Mononuclear cell (primary cell): Measurements from ENCODE around the gene ABLIM1. TPM values are rescaled to one million over a fixed set of nuclear protein-coding genes. Genes with fewer than 3 reads are reported as not detected.

Experiments
- H3K27me3 ChIP-seq: 2 replicates; pipeline ENCODE4 v1.6.0; 2011; ENCODE audit warnings: low read length, control low read depth; ENCODE audit not compliant: insufficient read depth
- H3K4me1 ChIP-seq: 2 replicates; pipeline ENCODE4 v1.5.1; 2011; ENCODE audit warnings: mild to moderate bottlenecking, low read length, control low read depth; ENCODE audit not compliant: insufficient read depth
- H3K4me3 ChIP-seq: 2 replicates; pipeline ENCODE4 v1.5.1; 2011; ENCODE audit warnings: mild to moderate bottlenecking, low read length, moderate library complexity
- H3K9me3 ChIP-seq: 2 replicates; pipeline ENCODE4 v1.5.1; 2011; ENCODE audit warnings: low read depth, mild to moderate bottlenecking, control low read depth, low read length
- total RNA-seq: library from RNA; depleted of rRNA; stranded (reverse); fragments of >200 nt; gene quantifications from one replicate; pipeline ENCODE4 v1.2.3, GENCODE V29; 2012

ABLIM1 gene
- total RNA-seq, 1 donor = 108 TPM

GRCh38 chr10:114645706-114646105, 12.4 kb downstream of the ABLIM1 start:
- H3K9me3 ChIP-seq = no peaks in the 10 kb centered on the region
- no peak overlapping the region for H3K4me3 ChIP-seq
- no peaks in the 10 kb centered on the region for H3K27me3 ChIP-seq
- no peaks in the 10 kb centered on the region for H3K4me1 ChIP-seq

GRCh38 chr10:114643158-114643557, 14.9 kb downstream of the ABLIM1 start:
- no peaks in the 10 kb centered on the region for H3K4me1 ChIP-seq
- H3K27me3 ChIP-seq = no peaks in the 10 kb centered on the region

DNA sequence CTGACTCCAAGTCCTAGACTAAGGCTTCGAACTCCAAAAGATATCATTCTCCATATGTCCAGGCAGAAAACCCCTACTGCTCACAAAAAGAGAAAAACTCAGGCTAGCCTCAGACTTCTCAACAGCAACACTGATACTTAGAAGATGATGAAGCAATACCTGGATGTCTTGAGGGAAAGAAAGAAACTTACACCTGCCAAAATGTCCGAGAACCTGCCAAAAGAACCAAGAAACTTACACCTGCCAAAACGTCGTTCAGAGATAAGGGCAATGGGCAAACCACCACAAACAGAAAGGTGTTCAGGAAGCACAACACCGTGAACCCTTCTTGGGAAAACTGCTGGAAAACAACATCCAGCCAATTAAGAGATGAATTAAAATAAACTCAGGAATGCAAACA, 15.3 kb downstream of the ABLIM1 start:
- H3K4me3 ChIP-seq = no peak overlapping the region
- H3K9me3 ChIP-seq = no peaks in the 10 kb centered on the region
- H3K27me3 ChIP-seq = no peaks in the 10 kb centered on the region
- H3K4me1 ChIP-seq = no peaks in the 10 kb centered on the region

More at GRCh38 chr10:114643158-114643557, 14.9 kb downstream of the ABLIM1 start:
- H3K4me3 ChIP-seq = no peak overlapping the region
- H3K9me3 ChIP-seq = no peaks in the 10 kb centered on the region

GRCh38 chr10:114638821-114639625, 19.1 kb downstream of the ABLIM1 start:
- Histone ChIP-seq H3K4me3 (no peak overlapping the region), H3K4me1 (no peaks in the 10 kb centered on the region), H3K27me3 (no peaks in the 10 kb centered on the region), H3K9me3 (no peaks in the 10 kb centered on the region)

- H3K9me3 ChIP-seq = no peaks in the 10 kb centered on the region
- no peak overlapping the region for H3K4me3 ChIP-seq
- H3K27me3 ChIP-seq = peaks cover 28% of the 10 kb centered on the region
- peaks cover 13% of the 10 kb centered on the region for H3K4me1 ChIP-seq
Observed at GRCh38 chr10:114635797-114636550, 22.1 kb downstream of the ABLIM1 start.

DNA sequence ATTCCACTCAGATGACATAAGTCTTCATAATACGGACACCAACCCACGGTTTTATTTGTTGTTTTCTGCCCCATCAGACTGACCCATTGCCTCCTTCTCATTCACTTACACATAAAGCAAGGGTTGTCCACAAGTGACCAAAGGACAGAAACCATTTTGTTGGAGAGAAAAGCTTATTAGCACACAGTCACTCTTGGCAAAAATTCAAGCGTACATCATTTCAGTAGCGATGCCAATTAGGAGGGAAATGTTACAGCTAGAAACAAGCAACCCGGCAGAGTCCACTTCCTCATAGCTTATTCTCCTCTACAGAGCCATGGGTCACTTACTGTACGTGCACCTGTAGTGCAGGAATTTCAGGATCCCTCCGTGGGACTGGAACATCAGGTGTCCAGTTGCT, 23.0 kb downstream of the ABLIM1 start:
- Histone ChIP-seq H3K4me3 (no peak overlapping the region), H3K27me3 (peaks cover 35% of the 10 kb centered on the region), H3K4me1 (peaks cover 13% of the 10 kb centered on the region), H3K9me3 (no peaks in the 10 kb centered on the region)

DNA sequence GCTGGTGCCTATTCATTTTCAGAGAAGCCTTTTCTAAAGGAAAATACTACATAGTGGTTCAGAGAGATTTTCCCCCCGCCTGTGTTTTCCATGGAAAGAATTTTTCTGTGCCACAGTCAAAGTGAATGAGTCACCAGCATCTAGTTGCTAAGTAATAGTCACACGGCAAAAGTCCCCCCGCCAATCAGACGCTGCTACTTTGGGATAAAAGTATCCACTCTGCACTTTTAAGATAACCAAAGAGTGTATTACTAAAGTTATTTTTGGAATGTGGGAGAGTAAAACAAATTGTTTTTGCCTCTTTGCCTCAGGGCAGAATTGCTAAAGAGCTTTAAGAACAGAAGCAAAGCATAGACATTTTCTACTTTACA, 23.5 kb downstream of the ABLIM1 start:
- Histone ChIP-seq H3K9me3 (no peaks in the 10 kb centered on the region), H3K4me3 (no peak overlapping the region), H3K4me1 (peaks cover 13% of the 10 kb centered on the region), H3K27me3 (peaks cover 35% of the 10 kb centered on the region)

DNA sequence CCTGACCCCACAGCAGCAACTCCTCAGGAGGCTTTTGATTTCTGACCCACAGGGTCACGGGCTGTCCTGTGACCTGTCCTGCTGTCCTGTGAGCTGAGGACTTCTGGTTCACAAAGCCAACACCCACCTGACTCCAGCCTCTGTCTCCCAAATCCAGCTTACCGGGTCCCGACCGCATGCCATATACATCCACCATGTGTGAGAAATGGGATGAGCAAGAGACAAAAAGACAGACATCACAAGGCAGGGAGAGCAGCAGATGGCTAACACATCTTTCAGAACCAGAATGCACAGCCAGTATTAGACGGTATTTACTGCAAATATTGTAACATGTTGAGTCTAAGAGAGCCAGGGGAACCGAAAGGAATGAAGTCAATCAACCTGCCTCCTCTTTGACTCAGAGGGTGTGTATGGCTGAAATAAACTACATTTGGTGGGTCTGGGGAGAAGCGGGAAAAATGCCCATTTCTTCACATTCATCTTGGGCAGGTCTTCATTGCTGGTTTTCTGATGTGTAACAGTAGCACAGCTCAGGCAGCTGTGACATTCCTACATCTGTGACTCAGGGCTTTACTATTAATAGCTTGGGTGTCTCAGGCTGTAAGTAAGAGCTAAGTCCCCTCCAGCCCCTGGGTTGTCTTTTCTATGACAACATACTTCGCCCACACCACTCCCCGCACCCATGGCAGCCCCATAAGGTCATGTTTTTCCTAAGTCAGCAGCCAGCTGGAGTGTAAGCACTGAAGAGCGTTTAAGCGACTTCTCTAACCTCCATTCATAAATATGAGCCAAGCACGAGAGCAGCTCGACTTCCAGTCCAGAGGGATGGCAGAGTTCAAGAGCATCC, 25.0 kb downstream of the ABLIM1 start:
- Histone ChIP-seq H3K4me1 (peaks cover 13% of the 10 kb centered on the region), H3K4me3 (no peak overlapping the region), H3K27me3 (peaks cover 35% of the 10 kb centered on the region), H3K9me3 (no peaks in the 10 kb centered on the region)

DNA sequence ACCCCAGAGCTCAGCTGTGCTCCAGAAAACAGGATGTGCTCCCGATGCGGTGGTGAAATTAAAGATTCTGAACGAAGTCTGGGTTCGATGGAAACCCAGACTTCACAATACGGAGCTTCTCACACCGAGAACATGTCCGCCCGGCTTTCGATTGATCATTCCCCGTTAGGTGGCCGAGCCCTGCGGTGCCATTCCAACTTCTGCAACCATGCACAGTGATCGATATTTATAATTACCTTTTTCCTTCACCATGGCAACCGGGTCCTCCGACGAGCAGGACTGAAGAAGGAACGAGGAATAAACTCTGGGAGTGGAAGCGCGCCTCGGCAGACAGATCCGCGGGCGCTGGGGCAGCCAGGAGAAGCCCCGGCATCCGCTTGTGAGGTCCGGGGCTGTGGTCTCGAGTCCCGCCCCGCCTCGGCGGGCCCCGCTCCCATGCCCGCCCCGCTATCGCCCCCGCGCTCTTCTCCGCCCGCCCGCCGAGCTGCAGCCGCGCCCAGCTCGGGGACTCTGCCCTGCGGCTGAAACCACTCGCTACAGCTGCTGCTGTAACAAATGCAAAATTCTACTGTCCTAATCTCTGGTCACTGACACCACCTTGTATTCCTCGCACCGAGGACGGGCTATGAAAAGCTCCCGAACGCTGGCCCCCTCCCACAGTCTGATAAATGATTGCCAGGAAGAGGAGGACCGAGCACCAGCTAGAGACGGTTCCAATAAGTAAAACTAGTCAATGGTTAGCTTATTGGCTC, 26.2 kb downstream of the ABLIM1 start:
- Histone ChIP-seq H3K27me3 (peaks cover 35% of the 10 kb centered on the region), H3K4me3 (peak overlapping the region; percentile 23), H3K9me3 (no peaks in the 10 kb centered on the region), H3K4me1 (peaks cover 13% of the 10 kb centered on the region)

DNA sequence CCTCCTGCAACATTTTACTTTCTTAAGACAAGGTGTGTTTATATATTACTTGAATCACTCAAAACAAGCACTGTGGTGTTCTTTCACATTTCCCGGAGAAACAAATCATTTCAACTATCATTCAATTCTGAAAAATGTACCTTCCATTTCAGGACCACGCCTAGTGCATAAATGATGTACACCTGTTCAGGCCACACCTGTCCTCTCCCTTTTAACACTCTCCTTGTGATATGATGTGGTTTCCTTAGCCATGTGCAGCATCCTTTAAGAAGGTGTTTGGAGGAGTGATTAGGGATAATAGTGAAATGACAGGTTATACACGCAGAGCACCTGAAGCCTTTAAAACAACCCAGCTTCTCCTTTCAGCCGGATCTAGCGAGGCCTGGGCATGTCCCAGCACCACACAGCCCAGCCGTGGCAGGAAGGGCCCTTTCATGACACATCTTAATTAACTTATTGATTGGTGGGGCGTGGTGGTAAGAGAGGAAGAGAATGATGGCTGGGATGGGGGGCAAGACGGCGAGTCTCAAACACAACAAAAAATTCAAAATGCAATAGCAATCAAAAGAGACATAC, 26.9 kb downstream of the ABLIM1 start:
- peaks cover 13% of the 10 kb centered on the region for H3K4me1 ChIP-seq
- peak overlapping the region; percentile 23 for H3K4me3 ChIP-seq
- peaks cover 35% of the 10 kb centered on the region for H3K27me3 ChIP-seq
- no peaks in the 10 kb centered on the region for H3K9me3 ChIP-seq

DNA sequence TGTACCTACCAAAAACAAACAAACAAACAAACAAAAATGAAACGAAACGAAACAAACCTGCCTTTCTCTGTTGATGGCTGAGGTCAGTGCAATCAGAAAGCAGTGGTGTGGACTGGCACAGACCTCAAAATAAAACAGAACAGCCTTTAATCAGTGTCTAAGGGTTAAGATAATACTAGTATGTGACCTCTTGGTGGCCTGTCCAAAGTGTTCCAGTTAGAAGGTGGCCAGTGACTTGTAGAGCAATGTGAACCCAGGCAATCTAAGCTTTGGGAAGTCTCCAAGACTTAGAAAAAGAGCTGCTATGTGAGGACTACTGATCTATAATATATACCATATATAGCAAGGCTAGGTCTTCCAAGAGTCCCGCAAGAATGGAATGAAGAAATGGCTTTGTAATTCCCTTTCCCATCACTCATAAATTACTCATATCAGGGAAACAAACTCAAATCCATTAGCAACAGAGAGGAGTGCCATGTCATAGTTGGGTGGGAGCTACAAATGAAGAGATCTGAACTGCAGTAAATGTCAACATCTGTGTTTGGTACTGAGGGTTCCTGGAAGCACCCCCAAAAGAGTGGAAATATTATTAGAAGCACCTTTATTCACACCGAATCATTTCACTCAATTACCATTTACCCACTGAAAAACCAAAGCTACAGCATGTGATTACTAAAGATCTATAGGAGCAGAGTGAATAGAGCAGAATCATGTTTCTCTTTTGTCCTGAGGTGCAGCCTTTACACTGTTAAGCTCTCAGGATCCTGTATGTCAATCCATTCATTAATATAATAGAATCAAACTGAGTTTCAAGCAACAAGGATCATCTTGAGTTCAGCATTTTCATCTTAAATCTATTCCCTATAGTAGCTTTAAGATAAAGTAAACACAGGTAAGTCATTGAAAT, 28.0 kb downstream of the ABLIM1 start:
- H3K9me3 ChIP-seq = no peaks in the 10 kb centered on the region
- no peak overlapping the region for H3K4me3 ChIP-seq
- peaks cover 35% of the 10 kb centered on the region for H3K27me3 ChIP-seq
- H3K4me1 ChIP-seq = peaks cover 13% of the 10 kb centered on the region

DNA sequence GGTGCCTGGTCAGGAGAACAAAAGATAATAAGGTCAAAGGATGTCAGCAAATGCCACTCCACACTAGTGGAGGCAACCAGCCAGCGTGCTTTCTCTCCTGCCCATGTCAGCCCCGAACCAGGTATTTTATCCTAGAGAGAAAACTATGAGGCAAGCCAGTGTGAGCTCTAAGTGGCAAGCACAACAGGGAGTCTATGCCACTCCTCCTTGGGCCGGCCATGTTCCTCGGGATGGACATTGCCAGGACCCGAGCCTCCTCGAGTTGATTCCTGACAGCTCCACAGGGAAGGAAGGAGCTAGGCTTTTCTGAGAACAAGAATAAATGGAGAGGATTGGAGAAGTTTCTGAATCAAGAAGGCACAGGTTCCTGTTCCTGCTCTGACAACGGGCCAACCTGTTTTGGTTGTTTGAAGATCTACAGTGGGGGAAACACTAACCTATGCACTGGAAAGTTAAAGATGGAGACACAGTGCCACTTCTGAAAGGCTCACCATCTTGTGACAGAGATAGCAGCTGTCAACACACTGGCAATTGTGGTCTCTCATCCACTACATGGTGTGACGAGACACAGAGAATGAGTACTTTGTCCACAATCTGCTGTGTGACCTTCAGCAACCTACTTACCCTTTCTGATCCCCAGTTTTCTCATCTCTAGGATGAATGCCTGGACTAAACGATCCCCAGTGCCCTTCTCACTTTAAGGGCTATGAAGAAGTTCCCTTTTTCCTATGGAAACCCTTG, 28.8 kb downstream of the ABLIM1 start:
- Histone ChIP-seq H3K9me3 (no peaks in the 10 kb centered on the region), H3K4me3 (no peak overlapping the region), H3K27me3 (peaks cover 35% of the 10 kb centered on the region), H3K4me1 (peaks cover 13% of the 10 kb centered on the region)

GRCh38 chr10:114628106-114628505, 30.0 kb downstream of the ABLIM1 start:
- Histone ChIP-seq H3K4me1 (peaks cover 13% of the 10 kb centered on the region), H3K9me3 (no peaks in the 10 kb centered on the region), H3K4me3 (no peak overlapping the region), H3K27me3 (peaks cover 28% of the 10 kb centered on the region)
